Smooth muscle cell (in vitro differentiated cells): ENCODE results near the gene TCP11. TPM values are rescaled to one million over a fixed set of nuclear protein-coding genes. Genes with fewer than 3 reads are reported as not detected.

Experiments used
- DNase-seq: peaks from one replicate; lab custom pipeline; 2025; ENCODE audit not compliant: unreplicated experiment; lab: John Stamatoyannopoulos, UW
- H2AFZ ChIP-seq: fragments of 200-600 bp; sonication (generic); 2 replicates; pipeline ENCODE4 v1.6.0; 2016; ENCODE audit warnings: antibody characterized with exemption, low read depth, mild to moderate bottlenecking
- H3F3A ChIP-seq: fragments of 200-600 bp; sonication (generic); 2 replicates; pipeline ENCODE4 v1.6.0; 2017; ENCODE audit warnings: antibody characterized with exemption, low read depth
- H3K27ac ChIP-seq: fragments of 200-600 bp; sonication (generic); 2 replicates; pipeline ENCODE4 v1.5.1; 2016; ENCODE audit warnings: low read depth, mild to moderate bottlenecking
- H3K27me3 ChIP-seq: fragments of 200-600 bp; sonication (generic); 2 replicates; pipeline ENCODE4 v1.6.1; 2016; ENCODE audit warnings: low read depth, mild to moderate bottlenecking
- H3K36me3 ChIP-seq: fragments of 200-600 bp; sonication (generic); 2 replicates; pipeline ENCODE4 v1.5.1; 2016; ENCODE audit warnings: low read depth
- H3K4me1 ChIP-seq: fragments of 200-600 bp; sonication (generic); 2 replicates; pipeline ENCODE4 v1.5.1; 2016; ENCODE audit warnings: low read depth
- H3K4me2 ChIP-seq: fragments of 200-600 bp; sonication (generic); 2 replicates; pipeline ENCODE4 v1.6.0; 2016; ENCODE audit warnings: mild to moderate bottlenecking
- H3K4me3 ChIP-seq: fragments of 200-600 bp; sonication (generic); 2 replicates; pipeline ENCODE4 v1.5.1; 2016; ENCODE audit warnings: mild to moderate bottlenecking
- H3K79me2 ChIP-seq: fragments of 200-600 bp; sonication (generic); 2 replicates; pipeline ENCODE4 v1.6.0; 2016; ENCODE audit warnings: low read depth, mild to moderate bottlenecking
- H3K9ac ChIP-seq: fragments of 200-600 bp; sonication (generic); 2 replicates; pipeline ENCODE4 v1.6.0; 2016; ENCODE audit warnings: low read depth
- H3K9me3 ChIP-seq: fragments of 200-600 bp; sonication (generic); replicated peaks from 2 replicates; pipeline ENCODE4 v1.5.1; 2016; ENCODE audit warnings: low read depth
- H4K20me1 ChIP-seq: fragments of 200-600 bp; sonication (generic); 2 replicates; pipeline ENCODE4 v1.6.0; 2016; ENCODE audit warnings: low read depth
- CTCF ChIP-seq: fragments of 200-600 bp; sonication (generic); IDR thresholded peaks from 2 replicates; pipeline ENCODE4 v1.5.1; 2017; ENCODE audit warnings: borderline replicate concordance, mild to moderate bottlenecking, antibody characterized with exemption; ENCODE audit not compliant: insufficient read depth, poor library complexity, severe bottlenecking
- WGBS: methylation state at CpG from one replicate; pipeline ENCODE4 v1.1.7; 2016; ENCODE audit warnings: low lambda C conversion rate; 5-methylcytosine and 5-hydroxymethylcytosine counted together
- polyA plus RNA-seq: library from polyadenylated mRNA; unstranded; fragments of >200 nt; fragmentation: Nextera tagmentation; extraction: Ambion mirVana; gene quantifications from 2 replicates; pipeline ENCODE4 v1.2.1, GENCODE V29; 2016
- total RNA-seq: library from RNA; depleted of rRNA; stranded (reverse); fragments of >200 nt; gene quantifications from 2 replicates; pipeline ENCODE4 v1.2.3, GENCODE V29; 2014

Gene TCP11
- total and polyA plus RNA-seq, 2 experiments from 2014 or later = 0.64 TPM; not detected in 1

GRCh38 chr6:35090734-35091133 is 50.4 kb downstream of the TCP11 start:
- H3K27ac ChIP-seq = peak overlapping the region; percentile 95
- DNase-seq = no peak
- H3K36me3 ChIP-seq = no peaks in the 10 kb centered on the region
- WGBS = 84% methylated on average over 10 of the region's 10 CpGs
- H3K4me1 ChIP-seq = peaks cover 26% of the 10 kb centered on the region
- peak overlapping the region; percentile 51 for H3K4me2 ChIP-seq
- no peak for TF ChIP-seq CTCF
- H3K4me3 ChIP-seq = no peak overlapping the region
- no peak overlapping the region for H2AFZ ChIP-seq
- peaks cover 27% of the 10 kb centered on the region for H3F3A ChIP-seq
- no peaks in the 10 kb centered on the region for H3K9me3 ChIP-seq
- no peaks in the 10 kb centered on the region for H3K27me3 ChIP-seq
- no peaks in the 10 kb centered on the region for H3K79me2 ChIP-seq
- no peaks in the 10 kb centered on the region for H4K20me1 ChIP-seq
- no peak overlapping the region for H3K9ac ChIP-seq

- Histone ChIP-seq H4K20me1 (no peaks in the 10 kb centered on the region), H3K27ac (peak overlapping the region; percentile 95), H3K36me3 (no peaks in the 10 kb centered on the region), H3K9me3 (no peaks in the 10 kb centered on the region), H2AFZ (no peak overlapping the region), H3K27me3 (no peaks in the 10 kb centered on the region), H3F3A (peaks cover 22% of the 10 kb centered on the region), H3K4me2 (peak overlapping the region; percentile 35), H3K4me3 (no peak overlapping the region), H3K4me1 (peaks cover 24% of the 10 kb centered on the region), H3K79me2 (no peaks in the 10 kb centered on the region), H3K9ac (no peak overlapping the region)
- DNase-seq = no peak
- 88% methylated on average over 15 of the region's 15 CpGs for WGBS
- TF ChIP-seq CTCF = no peak
These were observed 51.1 kb downstream of the TCP11 start for GRCh38 chr6:35089935-35090505.

- H3K4me3 ChIP-seq = no peak overlapping the region
- H3K9me3 ChIP-seq = no peaks in the 10 kb centered on the region
- H4K20me1 ChIP-seq = no peaks in the 10 kb centered on the region
- 93% methylated on average over 19 of the region's 19 CpGs for WGBS
- no peak for DNase-seq
- H3K27me3 ChIP-seq = no peaks in the 10 kb centered on the region
- peak overlapping the region; percentile 95 for H3K27ac ChIP-seq
- H3K79me2 ChIP-seq = no peaks in the 10 kb centered on the region
- TF ChIP-seq CTCF = no peak
- no peaks in the 10 kb centered on the region for H3K36me3 ChIP-seq
- peaks cover 18% of the 10 kb centered on the region for H3F3A ChIP-seq
- no peak overlapping the region for H3K9ac ChIP-seq
- no peak overlapping the region for H2AFZ ChIP-seq
- H3K4me2 ChIP-seq = peak overlapping the region; percentile 35
- peaks cover 23% of the 10 kb centered on the region for H3K4me1 ChIP-seq
These were observed 51.8 kb downstream of the TCP11 start for GRCh38 chr6:35089216-35089934.
